GM19324 (cell line): ENCODE measurements around the gene UBE2R2.
"Not testable (repeated sequence)": the region's sequence is repeated elsewhere in the genome, so short reads cannot be mapped to it uniquely, and the experiment has no call there.

Source experiments
- ATAC-seq: cut with Tn5 transposase; IDR thresholded peaks from one replicate; pipeline ENCODE4 v1.9.1; 2021; ENCODE audit warnings: mild to moderate bottlenecking, moderate library complexity; ENCODE audit not compliant: unreplicated experiment, low FRiP score

The UBE2R2 gene

DNA sequence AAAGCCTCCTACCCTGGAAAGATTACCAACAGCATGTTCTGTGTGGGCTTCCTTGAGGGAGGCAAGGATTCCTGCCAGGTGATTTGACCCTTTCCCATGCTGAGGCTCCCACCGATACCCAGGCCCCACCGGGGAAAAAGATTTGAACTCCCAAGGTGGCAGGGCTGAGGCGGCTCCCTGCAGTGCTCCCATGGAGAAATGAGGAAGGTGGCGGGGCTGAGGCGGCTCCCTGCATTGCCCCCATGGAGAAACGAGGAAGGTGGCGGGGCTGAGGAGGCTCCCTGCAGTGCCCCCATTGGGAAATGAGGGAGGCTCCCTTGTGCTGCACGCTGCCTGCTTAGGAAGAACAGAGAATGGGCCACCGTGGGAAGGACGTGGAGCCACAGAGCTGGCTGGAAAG, 18.4 kb upstream of the UBE2R2 start:
- no peak for ATAC-seq

DNA sequence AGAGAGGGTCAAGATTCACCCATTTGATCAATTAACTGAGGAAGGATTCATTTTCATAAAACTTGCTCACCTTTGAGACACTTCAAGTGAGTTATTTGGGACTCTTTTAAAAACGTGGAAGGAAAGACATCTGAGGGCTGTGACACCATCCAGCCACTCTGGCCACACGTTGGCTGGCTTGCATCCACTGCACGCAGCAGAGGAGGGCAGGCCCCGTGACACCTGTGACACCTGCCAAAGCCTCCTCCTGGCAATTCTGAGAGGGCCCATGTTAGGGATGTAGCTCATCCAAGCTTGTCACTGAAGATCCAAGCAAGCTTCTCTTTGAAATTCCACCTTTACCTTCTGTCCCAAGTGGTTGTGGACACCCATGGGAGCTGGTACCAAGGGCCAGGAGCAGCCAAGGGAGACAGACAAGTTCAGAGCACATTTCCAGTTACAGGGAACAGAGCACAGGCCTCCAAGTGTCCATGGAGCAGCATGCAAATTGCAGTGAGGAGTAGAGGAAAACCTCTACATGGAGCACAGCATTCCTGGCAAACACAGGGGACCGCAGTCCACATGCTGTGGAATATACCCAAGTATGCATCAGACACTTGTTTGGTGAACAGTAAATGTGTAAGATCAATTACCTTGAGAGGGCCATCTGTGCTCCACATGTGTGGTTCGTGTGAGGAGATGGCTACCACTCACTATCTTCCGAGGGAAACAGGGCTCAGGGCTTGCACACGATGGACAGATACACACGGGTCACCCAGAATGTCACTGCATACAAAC, 16.8 kb upstream of the UBE2R2 start:
- ATAC-seq, result no peak

DNA sequence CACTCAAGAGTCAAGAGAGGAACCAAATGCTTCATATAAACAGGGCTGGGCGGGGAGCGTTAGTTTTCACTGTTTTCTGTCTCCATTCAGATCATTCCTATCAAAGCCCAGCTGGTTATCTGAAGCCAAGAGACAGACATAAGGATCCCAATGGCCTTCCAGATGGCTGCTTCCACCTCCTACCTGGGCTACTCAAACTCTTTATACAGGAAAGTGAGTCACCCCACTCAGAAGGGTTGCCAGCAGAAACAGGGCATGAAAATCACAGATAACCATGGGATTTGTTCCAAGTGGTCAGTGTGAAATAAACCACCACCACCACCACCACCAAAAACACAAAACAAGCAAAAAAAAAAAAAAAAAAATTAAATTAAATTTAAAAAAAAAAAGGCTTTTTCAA, 16.1 kb upstream of the UBE2R2 start:
- no peak for ATAC-seq

DNA sequence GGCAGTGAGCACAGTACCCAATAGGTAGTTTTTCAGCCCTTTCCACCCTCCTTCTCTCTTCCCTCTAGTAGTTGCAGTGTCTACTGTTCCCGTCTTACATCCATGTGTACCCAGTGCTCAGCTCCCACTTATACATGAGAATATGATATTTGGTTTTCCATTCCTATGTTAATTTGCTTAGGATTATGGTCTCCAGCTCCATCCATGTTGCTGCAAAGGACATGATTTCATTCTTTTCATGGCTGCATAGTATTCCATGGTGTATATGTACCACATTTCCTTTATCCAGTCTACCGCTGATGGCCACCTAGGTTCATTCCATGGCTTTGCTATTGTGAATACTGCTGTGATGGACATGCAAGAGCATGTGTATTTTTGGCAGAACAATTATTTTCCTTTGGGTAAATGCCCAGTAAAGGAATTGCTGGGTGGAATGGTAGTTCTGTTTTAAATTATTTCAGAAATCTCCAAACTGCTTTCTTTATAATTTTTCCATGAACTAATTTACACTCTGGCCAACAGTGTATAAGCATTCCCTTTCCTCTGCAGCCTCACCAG, 14.9 kb upstream of the UBE2R2 start:
- not testable (repeated sequence) for ATAC-seq

DNA sequence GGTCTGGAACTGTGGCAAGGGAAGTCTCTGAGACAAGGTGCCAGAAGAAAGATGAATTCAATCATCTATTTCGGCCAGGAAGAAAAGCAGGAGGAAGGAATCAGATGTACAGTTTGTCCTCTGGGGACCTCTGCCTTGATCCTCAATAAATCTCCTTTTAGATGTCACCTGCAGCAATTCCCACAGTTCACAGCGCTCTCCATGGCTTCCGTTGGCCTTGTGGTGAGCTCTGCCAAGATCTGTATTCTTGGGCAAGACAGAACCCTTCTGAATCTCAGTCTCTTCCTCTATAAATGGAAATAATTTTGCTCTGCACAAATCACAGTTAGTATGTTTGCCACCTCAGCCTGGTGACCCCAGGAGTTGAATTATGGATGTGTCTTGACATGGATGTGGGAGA, 12.8 kb upstream of the UBE2R2 start:
- ATAC-seq, result not testable (repeated sequence)

DNA sequence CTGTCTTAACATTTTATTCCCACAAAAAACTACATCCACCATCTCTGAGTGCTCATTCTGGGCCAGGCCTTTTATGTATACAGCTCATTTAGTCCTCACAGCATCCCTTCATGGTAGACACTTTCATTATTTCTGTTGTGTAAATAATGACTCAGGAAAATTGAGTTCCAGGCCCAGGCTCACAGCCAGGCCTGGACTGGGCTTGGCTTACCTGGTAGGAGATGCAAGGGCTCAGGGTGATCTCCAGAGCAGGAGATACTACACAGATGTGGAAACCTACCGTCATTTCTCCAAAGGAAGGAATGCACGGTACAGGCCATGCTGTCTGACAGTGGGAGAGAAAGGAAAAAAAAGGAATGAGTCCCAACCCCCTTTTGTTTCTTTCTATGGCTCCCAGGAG, 9.8 kb upstream of the UBE2R2 start:
- ATAC-seq, result not testable (repeated sequence)

DNA sequence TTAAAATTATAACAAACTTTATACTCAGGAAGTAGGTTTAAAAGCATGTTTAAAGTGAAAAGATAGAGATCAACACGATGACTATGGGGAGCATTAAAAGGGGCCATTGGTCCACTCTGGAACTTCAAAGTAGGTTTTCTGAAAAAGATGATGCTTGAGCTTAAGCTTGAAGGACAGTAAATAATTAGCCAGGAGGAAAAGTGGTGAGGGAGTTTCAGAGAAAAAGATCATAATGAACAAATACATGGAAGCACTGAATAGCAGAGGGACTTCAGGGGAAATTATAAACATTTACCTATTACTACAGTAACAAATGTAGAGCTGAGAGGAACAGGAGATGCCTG, 8.0 kb upstream of the UBE2R2 start:
- ATAC-seq, result not testable (repeated sequence)

DNA sequence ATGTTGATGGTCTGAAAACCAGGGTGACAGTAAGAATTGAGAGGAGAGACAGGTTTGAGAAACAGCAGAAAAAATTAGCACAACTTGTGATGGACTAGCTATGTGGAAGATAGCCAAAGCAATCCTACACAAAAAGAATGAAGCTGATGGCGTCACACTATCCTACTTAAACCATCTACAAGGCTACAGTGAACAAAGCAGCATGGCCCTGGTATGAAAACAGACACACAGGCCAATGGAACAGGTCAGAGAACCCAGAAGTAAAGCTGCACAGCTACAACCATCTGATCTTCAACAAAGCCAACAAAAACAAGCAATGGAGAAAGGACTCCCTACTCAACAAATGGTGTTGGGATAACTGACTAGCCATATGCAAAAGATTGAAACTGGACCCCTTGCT, 7.5 kb upstream of the UBE2R2 start:
- ATAC-seq, result no peak

DNA sequence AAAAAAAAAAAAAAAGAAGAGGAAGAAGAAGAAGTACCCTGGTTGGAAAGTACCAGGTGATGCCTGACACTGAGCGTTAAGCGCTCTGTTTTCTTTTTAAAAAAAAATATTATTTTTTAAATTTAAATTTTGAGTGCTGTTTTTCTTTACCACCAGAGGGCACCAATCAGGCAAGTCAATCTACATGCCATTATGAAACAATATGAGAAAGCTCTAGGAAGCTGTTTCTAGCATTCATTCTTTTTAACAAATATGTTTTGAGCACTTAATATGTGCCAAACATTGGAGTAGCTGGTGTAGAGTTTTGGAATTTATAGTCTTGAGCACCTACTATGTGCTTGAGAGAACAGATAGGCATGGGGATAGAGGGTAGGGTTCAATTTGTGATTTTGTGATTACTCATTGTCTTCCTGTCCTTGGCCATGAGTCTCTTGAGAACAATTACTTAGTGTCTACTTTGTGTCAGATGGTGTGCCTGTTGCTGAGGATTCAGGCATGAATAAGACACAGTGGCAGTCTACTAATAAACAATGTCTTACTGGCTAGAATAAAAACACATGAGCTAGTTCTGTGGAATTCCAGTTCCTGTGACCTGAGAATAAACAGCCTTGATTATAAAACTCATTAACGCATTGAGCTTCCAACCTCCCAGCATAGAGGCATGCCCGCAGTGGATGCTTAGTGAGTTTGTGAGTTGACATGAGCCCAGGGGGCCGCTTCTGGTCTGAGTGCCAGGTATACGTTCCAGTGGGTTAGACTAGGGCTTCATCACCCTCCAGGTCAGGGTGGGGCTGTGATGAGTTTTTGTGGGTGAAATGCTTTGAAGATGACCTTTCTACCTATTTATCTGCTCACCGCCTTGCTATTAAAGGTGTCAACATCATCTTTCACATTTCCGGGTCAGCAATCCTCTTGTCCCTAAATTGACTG, 3.0 kb upstream of the UBE2R2 start:
- ATAC-seq, result no peak

DNA sequence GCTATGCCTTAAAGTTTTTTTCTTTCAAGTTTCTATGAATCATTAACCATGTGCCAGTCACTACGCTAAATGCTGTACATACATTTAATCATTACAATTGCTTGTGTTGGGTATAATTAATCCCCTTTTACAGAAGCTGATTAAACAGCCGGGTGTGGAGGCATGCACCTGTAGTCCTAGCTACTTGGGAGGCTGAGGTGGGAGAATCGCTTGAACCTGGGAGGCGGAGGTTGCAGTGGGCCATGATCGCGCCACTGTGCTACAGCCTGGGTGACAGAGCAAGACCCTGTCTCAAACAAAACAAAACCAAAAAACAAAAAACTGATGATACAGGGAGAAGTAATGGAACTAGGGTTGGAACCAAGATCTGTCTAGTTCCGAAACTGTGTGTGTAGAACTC, 1.2 kb upstream of the UBE2R2 start:
- ATAC-seq, result no peak

DNA sequence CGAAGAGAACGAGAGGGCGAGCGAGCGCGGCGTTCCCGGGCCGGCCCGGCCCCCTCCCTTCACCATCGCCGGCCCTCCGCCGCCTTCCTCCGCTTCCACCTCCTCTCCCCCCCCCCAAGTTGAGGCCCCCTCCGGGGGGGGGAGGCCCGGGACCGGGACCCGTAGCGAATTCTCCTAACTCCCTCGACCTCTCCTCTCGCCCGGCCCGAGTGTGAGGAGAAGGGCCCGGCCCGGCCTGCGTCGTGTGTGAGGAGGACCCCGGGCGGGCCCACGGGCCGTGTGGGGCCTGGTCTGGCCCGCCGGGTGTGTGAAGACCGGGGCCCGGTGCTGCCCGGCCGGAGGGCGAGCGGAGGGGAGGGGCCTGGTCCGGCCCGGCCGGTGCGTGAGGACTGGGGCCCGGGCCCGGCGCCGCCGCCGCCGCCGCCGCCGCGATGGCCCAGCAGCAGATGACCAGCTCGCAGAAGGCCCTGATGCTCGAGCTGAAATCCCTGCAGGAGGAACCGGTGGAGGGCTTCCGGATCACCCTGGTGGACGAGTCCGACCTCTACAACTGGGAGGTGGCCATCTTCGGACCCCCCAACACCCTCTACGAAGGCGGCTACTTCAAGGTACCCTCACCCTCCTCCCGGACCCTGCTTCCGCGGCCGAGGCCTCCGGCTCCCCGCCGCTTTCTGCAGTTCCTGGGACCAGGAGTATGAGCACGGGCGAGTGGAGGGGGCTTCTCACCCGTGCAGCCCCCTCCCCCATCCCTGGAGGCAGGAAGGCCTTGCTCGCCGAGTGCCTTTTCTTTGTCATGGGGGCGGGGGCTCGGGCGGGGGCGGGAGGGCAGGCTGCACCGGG, 587 bp downstream of the UBE2R2 start:
- peak; percentile 35 for ATAC-seq

DNA sequence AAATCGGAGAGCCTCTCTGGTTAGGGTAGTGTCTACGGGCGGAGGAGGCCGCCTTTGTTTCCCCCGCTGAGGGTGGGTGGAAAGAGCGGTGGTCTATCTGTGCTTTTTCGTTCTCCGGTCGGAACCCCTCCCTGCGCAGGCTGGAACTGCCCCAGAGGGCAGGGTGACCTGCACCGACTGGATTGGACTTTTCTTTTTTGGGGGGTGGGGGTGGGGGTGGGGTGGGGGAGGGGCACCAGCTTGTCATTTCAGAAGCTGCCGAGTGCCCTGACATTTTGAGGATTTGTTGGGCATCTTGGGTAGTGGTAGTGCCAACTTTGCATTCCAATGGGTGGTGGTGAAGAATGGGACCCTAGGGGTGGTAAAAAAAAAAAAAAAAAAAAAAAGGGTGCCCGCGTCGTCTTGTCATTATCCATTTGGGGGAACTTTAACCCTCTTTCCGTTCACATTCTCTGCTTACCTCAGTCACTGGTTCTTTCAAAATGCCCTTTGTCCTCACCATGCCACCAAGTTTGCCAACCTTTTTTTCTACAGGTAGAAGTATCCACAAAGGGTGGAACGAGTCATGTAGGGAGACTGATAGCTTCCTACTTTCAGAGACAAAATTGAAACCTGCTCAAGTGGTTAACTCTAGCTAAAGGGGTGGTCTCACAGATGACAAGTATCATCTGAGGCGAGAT, 1.3 kb downstream of the UBE2R2 start:
- ATAC-seq, result no peak

DNA sequence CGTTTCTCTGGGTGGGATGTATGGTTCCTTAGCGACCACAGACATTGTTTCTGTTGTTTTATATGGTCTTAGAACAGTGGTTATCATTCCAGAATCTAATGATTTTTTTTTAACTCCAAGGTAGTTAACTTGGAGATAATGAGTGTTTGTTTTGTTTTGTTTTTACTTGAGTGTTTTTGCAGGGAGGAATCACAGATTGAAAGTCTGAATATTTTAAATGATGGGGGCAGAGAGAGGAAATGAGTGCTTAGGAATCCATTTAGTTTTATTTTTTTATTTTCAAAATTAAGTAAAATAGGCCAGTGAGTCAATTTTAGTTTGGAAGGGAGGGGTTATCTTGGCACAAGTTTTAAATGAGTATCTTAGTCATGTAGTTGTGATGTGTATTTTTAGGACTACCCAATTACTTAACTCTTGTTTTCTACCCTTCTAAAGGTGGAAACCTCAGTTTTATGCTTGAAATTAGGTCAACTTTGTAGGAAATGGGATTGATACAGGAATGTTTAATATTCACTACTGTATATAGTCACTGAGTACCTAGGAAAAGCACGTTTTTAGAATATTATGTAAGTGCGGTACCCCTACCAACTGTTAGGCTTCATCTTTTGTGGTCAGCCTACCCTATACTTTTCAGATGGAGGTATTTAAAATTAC, 2.0 kb downstream of the UBE2R2 start:
- ATAC-seq, result no peak

DNA sequence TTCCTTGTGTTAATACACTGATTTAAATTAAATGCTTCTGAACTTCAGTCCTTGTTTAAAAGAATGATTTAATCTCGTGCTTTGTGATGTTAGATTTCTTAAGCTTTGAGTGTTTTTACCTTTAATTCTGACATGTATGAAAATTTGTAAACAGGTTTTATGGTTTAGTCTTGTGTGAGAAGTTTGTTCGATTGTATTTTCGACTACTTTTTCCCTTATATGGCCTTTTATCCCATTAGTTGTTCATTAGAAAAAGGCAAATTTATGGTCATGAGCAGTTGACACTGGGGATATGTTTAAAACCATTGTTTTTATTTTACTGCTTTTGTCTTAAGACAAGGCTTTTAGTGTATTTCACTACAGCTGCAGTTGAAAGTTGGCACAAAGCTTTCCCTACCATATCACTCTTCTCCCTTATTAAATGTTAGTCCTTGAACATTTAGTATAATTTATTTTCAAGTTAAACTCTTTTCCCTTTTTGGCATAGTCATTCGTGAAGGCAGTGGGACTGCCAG, 3.3 kb downstream of the UBE2R2 start:
- ATAC-seq, result no peak

DNA sequence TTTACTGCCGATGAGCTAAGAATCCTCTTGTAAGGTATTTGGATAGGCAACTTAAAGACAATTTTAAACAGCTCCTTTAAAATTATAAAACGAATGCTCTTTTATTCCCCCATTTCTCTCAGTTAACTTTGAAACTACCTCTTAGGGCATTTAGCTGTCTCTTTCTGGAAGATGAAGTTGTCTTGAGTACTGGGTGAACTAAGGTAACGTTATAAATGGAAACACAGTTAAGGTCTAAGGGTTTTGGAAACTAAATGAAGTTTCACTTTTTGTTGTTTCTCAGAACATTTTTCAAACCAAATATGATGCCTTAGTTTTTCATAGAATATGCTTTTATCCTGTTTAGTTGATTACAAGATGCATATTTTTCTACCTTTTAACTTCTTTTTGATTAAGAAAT, 6.8 kb downstream of the UBE2R2 start:
- no peak for ATAC-seq

DNA sequence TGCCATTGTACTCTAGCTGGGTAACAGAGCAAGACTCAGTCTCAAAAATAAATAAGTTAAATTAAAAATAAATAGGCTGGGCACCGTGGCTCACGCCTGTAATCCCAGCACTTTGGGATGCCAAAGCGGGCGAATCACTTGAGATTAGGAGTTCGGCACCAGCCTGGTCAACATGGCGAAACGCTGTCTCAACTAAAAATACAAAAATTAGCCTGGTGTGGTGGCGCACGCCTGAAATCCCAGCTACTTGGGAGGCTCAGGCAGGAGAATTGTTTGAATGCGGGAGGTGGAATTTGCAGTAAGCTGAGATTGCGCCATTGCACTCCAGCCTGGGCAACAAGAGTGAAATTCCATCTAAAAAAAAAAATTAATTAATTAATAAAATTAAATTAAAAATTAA, 10.3 kb downstream of the UBE2R2 start:
- ATAC-seq, result not testable (repeated sequence)

DNA sequence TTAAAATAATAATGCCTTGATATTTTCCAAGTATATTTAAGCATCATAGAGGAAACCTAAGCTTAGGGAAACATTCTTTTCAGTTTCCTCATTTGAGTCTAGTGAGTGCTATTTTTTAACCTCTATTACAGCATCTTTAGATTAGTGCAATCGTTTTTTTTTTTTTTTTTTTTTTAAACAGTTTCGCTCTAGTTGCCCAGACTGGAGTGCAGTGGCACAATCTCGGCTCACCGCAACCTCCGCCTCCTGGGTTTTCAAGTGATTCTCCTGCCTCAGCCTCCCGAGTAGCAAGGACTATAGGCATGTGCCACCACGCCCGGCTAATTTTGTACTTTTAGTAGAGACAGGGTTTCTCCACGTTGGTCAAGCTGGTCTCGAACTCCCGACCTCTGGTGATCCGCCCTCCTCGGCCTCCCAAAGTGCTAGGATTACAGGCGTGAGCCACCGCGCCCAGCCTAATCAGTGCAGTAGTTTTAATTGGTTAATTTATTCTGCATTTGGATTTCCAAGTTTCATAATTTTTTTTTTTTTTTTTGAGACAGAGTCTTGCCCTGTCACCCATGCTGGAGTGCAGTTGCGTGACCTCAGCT, 12.8 kb downstream of the UBE2R2 start:
- not testable (repeated sequence) for ATAC-seq

DNA sequence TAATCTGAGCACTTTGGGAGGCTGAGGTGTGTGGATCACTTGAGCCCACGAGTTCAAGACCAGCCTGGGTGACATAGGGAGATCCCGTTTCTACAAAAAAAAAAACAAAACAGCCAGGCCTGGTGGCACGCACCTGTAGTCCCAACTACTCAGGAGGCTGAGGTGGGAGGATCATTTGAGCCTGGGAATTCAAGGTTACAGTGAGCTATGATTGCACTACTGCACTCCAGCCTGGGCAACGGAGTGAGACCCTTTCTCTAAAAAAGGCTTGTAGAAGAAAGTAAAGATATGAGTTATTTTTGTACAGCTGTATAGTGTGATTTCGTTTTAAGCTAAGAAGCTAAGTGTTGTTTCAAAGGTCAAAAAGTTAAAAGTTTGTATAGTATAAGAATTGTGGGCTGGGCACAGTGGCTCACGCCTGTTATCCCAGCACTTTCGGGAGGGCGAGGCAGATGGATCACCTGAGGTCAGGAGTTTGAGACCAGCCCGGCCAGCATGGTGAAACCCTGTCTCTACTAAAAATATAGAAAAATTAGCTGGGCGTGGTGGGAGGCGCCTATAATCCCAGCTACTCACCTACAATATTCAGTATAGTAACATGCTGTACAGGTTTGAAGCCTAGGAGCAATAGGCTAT, 18.8 kb downstream of the UBE2R2 start:
- ATAC-seq, result no peak
